HCT116 (cell line): ENCODE results near the gene UTS2. TPM values are rescaled to one million over a fixed set of nuclear protein-coding genes. Genes with fewer than 3 reads are reported as not detected.

ENCODE experiments used
- ATAC-seq: fragments of 200-7000 bp; cut with Tn5 transposase; 2 replicates; pipeline ENCODE4 v1.9.1; 2020; ENCODE audit warnings: mild to moderate bottlenecking, moderate library complexity
- BruUV-seq: library from RNA; stranded (reverse); fragments of 400-500 nt; replicated peaks from 2 replicates; lab custom pipeline; 2021; lab: Mats Ljungman, UMichigan
- CTCF ChIA-PET: fragments of 300-600 bp; sonication (Branson Sonifier 250); formaldehyde crosslinking; loops from one replicate; lab custom pipeline; 2021; ENCODE audit warnings: antibody characterized with exemption; lab: Charles Lee
- POLR2A ChIA-PET: fragments of 300-600, 350-600 bp; sonication (Branson Sonifier 250); formaldehyde crosslinking; loops from one replicate; lab custom pipeline; 2021; ENCODE audit warnings: antibody characterized with exemption; lab: Charles Lee
- RAD21 ChIA-PET, 2 experiments: fragments of 300-600 bp; sonication (Branson Sonifier 250); formaldehyde crosslinking; loops; one replicate each; lab custom pipeline; 2023; ENCODE audit warnings: low total read pairs in 2 of 2; ENCODE audit not compliant: uncharacterized antibody in 2 of 2, unreplicated experiment in 2 of 2, low non-redundant PET in 1 of 2; lab: Charles Lee
- DNase-seq: peaks from one replicate; pipeline ENCODE4 v3.0.0-alpha.2; 2010; ENCODE audit warnings: low read depth, low spot score
- H2AFZ ChIP-seq: fragments of 200-600 bp; shearing (Covaris generic), sonication (generic); 2 replicates; pipeline ENCODE4 v1.6.1; 2017; ENCODE audit warnings: low read depth, mixed run types, mixed read lengths, antibody characterized with exemption, low read length; ENCODE audit not compliant: poor library complexity, severe bottlenecking
- H3K27ac ChIP-seq: 2 replicates; pipeline ENCODE4 v1.5.1; 2012; ENCODE audit warnings: low read depth, low read length
- H3K27me3 ChIP-seq: fragments of 200-600 bp; sonication (generic); 2 replicates; pipeline ENCODE4 v1.6.1; 2016; ENCODE audit warnings: mixed run types, low read length, mixed read lengths; ENCODE audit not compliant: insufficient read depth
- H3K36me3 ChIP-seq, 2 experiments: fragments of 200-500 bp in 1 of 2; fragments of 200-600 bp in 1 of 2; sonication (Bioruptor generic) in 1 of 2; sonication (generic) in 1 of 2; 2 replicates each; pipeline versions ENCODE4 v1.5.1 to v1.6.1; 2014 to 2016; ENCODE audit warnings: low read length in 2 of 2, inconsistent platforms in 1 of 2, mixed read lengths in 1 of 2, mixed run types in 1 of 2; ENCODE audit not compliant: insufficient read depth in 2 of 2, control insufficient read depth in 1 of 2
- H3K4me1 ChIP-seq, 2 experiments: fragments of 200-600 bp in 1 of 2; sonication (generic) in 1 of 2; 2 replicates each; pipeline versions ENCODE4 v1.5.1 to v1.6.1; 2012 to 2017; ENCODE audit warnings: low read length in 2 of 2, inconsistent platforms in 1 of 2, mild to moderate bottlenecking in 1 of 2, mixed read lengths in 1 of 2, mixed run types in 1 of 2, moderate library complexity in 1 of 2; ENCODE audit not compliant: insufficient read depth in 2 of 2, control insufficient read depth in 1 of 2
- H3K4me2 ChIP-seq: fragments of 200-600 bp; sonication (generic); 2 replicates; pipeline ENCODE4 v1.6.1; 2017; ENCODE audit warnings: mixed run types, low read length, mixed read lengths
- H3K4me3 ChIP-seq, 2 experiments: fragments of 200-600 bp in 1 of 2; sonication (generic) in 1 of 2; replicated peaks in 1 of 2; 2 replicates each; pipeline ENCODE4 v1.5.1; 2011 to 2016; ENCODE audit warnings: low read length in 2 of 2, control low read depth in 1 of 2, low read depth in 1 of 2, mild to moderate bottlenecking in 1 of 2, mixed read lengths in 1 of 2, mixed run types in 1 of 2
- H3K79me2 ChIP-seq: fragments of 200-600 bp; sonication (generic); 2 replicates; pipeline ENCODE4 v1.6.1; 2017; ENCODE audit warnings: mild to moderate bottlenecking, mixed run types, low read length, moderate library complexity, mixed read lengths; ENCODE audit not compliant: insufficient read depth
- H3K9ac ChIP-seq: fragments of 200-600 bp; sonication (generic); 2 replicates; pipeline ENCODE4 v1.6.1; 2016; ENCODE audit warnings: low read length, mixed read lengths
- H3K9me2 ChIP-seq: fragments of 200-600 bp; sonication (generic), shearing (Covaris generic); 2 replicates; pipeline ENCODE4 v1.6.1; 2017; ENCODE audit warnings: mixed run types, mild to moderate bottlenecking, moderate library complexity; ENCODE audit not compliant: insufficient read depth
- H3K9me3 ChIP-seq, 2 experiments: fragments of 200-500 bp in 1 of 2; fragments of 200-600 bp in 1 of 2; sonication (Bioruptor generic) in 1 of 2; sonication (generic) in 1 of 2; 2 replicates each; pipeline ENCODE4 v1.6.1; 2014 to 2017; ENCODE audit warnings: low read length in 2 of 2, mixed read lengths in 2 of 2, inconsistent platforms in 1 of 2, low read depth in 1 of 2, mild to moderate bottlenecking in 1 of 2, mixed run types in 1 of 2, moderate library complexity in 1 of 2; ENCODE audit not compliant: control insufficient read depth in 1 of 2, insufficient read depth in 1 of 2
- H4K20me1 ChIP-seq: fragments of 200-600 bp; sonication (generic), shearing (Covaris generic); 2 replicates; pipeline ENCODE4 v1.6.1; 2017; ENCODE audit warnings: mixed run types, mild to moderate bottlenecking, moderate library complexity; ENCODE audit not compliant: insufficient read depth
- CBX3 ChIP-seq: IDR thresholded peaks from 2 replicates; pipeline ENCODE4 v1.6.1; 2012; ENCODE audit warnings: low read depth
- CEBPB ChIP-seq: IDR thresholded peaks from 2 replicates; pipeline ENCODE4 v1.6.1; 2012; ENCODE audit warnings: low read depth
- ELF1 ChIP-seq: IDR thresholded peaks from 2 replicates; pipeline ENCODE4 v1.6.1; 2012; ENCODE audit warnings: low read depth, borderline replicate concordance
- EZH2 ChIP-seq: fragments of 200-600 bp; sonication (generic); IDR thresholded peaks from 2 replicates; pipeline ENCODE4 v1.6.1; 2017; ENCODE audit warnings: antibody characterized with exemption, mixed run types
- EZH2phosphoT487 ChIP-seq: fragments of 200-600 bp; IDR thresholded peaks from 2 replicates; pipeline ENCODE4 v1.6.1; 2018; ENCODE audit warnings: antibody characterized with exemption, borderline replicate concordance
- FOSL1 ChIP-seq: IDR thresholded peaks from 2 replicates; pipeline ENCODE4 v1.6.1; 2012; ENCODE audit warnings: low read depth
- JUND ChIP-seq: IDR thresholded peaks from 2 replicates; pipeline ENCODE4 v1.6.1; 2012
- POLR2A ChIP-seq: IDR thresholded peaks from 2 replicates; pipeline ENCODE4 v1.7.0; 2011; ENCODE audit warnings: borderline replicate concordance; ENCODE audit not compliant: insufficient read depth, insufficient read length; ENCODE audit errors: extremely low read depth
- POLR2AphosphoS5 ChIP-seq: IDR thresholded peaks from 2 replicates; pipeline ENCODE4 v1.6.1; 2011; ENCODE audit warnings: mild to moderate bottlenecking, low read depth, low read length, moderate library complexity
- RAD21 ChIP-seq: IDR thresholded peaks from 2 replicates; pipeline ENCODE4 v1.6.1; 2012; ENCODE audit warnings: low read depth, mild to moderate bottlenecking
- SIN3A ChIP-seq: IDR thresholded peaks from 2 replicates; pipeline ENCODE4 v1.6.1; 2012; ENCODE audit warnings: low read depth
- SRF ChIP-seq: IDR thresholded peaks from 2 replicates; pipeline ENCODE4 v1.6.1; 2012; ENCODE audit warnings: low read depth
- intact Hi-C: fragments of 100-400 bp; cut with micrococcal nuclease; formaldehyde crosslinking; loops from 2 replicates; pipeline ENCODE4 v1.10.0; 2022
- total RNA-seq: library from RNA; stranded (reverse); gene quantifications from one replicate; pipeline ENCODE4 v1.2.1, GENCODE V29; 2021; ENCODE audit not compliant: unreplicated experiment
- TF ChIP-seq, protein P1 (sequence below), 3 experiments: fragments of 200-600 bp in 1 of 3; sonication (generic) in 1 of 3; IDR thresholded peaks in 2 of 3; conservative IDR thresholded peaks in 1 of 3; 2 replicates each; pipeline ENCODE4 v1.5.1; 2012 to 2017; ENCODE audit warnings: low read depth in 2 of 3, low read length in 2 of 3, antibody characterized with exemption in 1 of 3, borderline replicate concordance in 1 of 3, control low read depth in 1 of 3, mild to moderate bottlenecking in 1 of 3, mixed read lengths in 1 of 3, mixed run types in 1 of 3, moderate library complexity in 1 of 3; ENCODE audit not compliant: insufficient read depth in 1 of 3
- TF ChIP-seq, protein P2 (sequence below): IDR thresholded peaks from 2 replicates; pipeline ENCODE4 v1.6.1; 2012

UTS2 gene
- total RNA-seq, 1 experiment from 2014 or later = 3.0 TPM

DNA sequence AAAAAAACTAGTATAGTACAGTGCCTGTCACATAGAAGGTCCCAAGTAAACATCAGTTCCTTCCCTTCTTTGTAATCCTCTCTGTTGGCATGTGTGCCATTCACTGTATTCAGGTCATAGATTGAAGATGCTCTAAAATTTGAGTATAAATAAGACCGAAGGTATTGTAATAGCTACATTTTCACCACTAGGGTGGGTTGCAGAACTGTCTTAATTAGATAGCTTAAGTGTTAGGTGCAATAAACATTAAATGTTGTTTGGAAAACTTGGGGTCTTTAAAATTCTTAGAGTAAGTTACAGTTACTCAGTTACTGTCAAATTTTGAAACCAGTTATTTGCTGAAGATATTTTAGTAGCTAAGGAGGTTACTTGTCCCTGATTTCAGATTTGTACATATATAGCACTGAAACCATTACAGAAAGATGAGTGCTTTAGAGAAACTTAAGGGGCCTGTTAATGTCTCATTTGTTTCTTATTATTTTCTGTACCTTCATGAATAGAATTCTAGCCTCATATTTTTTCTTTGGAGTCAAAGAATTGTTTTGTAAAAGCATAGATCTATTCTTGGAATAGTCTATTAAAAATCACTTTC is 44.5 kb downstream of the UTS2 start:
- intact Hi-C loops = loop anchor here (1.0 kb wide), 1 partner anchor 94 kb away; no protein-coding TSS in a partner anchor
- TF ChIP-seq, protein P1, sequence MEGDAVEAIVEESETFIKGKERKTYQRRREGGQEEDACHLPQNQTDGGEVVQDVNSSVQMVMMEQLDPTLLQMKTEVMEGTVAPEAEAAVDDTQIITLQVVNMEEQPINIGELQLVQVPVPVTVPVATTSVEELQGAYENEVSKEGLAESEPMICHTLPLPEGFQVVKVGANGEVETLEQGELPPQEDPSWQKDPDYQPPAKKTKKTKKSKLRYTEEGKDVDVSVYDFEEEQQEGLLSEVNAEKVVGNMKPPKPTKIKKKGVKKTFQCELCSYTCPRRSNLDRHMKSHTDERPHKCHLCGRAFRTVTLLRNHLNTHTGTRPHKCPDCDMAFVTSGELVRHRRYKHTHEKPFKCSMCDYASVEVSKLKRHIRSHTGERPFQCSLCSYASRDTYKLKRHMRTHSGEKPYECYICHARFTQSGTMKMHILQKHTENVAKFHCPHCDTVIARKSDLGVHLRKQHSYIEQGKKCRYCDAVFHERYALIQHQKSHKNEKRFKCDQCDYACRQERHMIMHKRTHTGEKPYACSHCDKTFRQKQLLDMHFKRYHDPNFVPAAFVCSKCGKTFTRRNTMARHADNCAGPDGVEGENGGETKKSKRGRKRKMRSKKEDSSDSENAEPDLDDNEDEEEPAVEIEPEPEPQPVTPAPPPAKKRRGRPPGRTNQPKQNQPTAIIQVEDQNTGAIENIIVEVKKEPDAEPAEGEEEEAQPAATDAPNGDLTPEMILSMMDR (IDR thresholded peaks at IDR 0.05 in 2 of 3, conservative IDR thresholded peaks at IDR 0.05 in 1 of 3; ENCODE audit: borderline replicate concordance in 1 of 3, insufficient read depth in 1 of 3, low read depth in 2 of 3, low read length in 2 of 3) = peak; percentile 52 to 82 (median 65); a peak in 5 of 6 replicates
- TF ChIP-seq SIN3A = no peak
- no peak for TF ChIP-seq POLR2A
- TF ChIP-seq EZH2phosphoT487 = no peak
- TF ChIP-seq JUND = no peak
- peak; percentile 78 for TF ChIP-seq RAD21
- peaks cover 3 to 11% of the 10 kb centered on the region in 2 experiments; a peak in 3 of 4 replicates for H3K4me1 ChIP-seq
- no TSS peak for BruUV-seq
- H3K4me3 ChIP-seq = no peak overlapping the region
- ChIA-PET CTCF (interaction anchor here (0.6 to 1.5 kb wide), 17 partner anchors 9 to 541 kb away, joined by 3 to 12 read pairs (median 4); no protein-coding TSS in a partner anchor), POLR2A (interaction anchor here (0.7 kb wide), 1 partner anchor 101 kb away, joined by 3 read pairs; no protein-coding TSS in a partner anchor), RAD21 (interaction anchor here (0.7 to 1.0 kb wide), 3 partner anchors 13 to 167 kb away, joined by 3 to 5 read pairs (median 3); no protein-coding TSS in a partner anchor)
- peaks cover 2 to 9% of the 10 kb centered on the region in 2 experiments; a peak in 1 of 4 replicates for H3K36me3 ChIP-seq
- H3K27ac ChIP-seq = no peak overlapping the region
- no peaks in the 10 kb centered on the region for H3K27me3 ChIP-seq
- peaks cover 4 to 5% of the 10 kb centered on the region in 2 experiments; a peak in 3 of 4 replicates for H3K9me3 ChIP-seq
- no peak overlapping the region for H3K9ac ChIP-seq
- no peaks in the 10 kb centered on the region for H3K9me2 ChIP-seq
- DNase-seq = peak; percentile 37
- H2AFZ ChIP-seq = no peak overlapping the region
- ATAC-seq = peak; percentile 77
- no peaks in the 10 kb centered on the region for H3K79me2 ChIP-seq
- H3K4me2 ChIP-seq = no peak overlapping the region
- H4K20me1 ChIP-seq = no peaks in the 10 kb centered on the region

- no TSS peak for BruUV-seq
- ATAC-seq = no peak
- POLR2A ChIA-PET = no interaction called here
- TF ChIP-seq SRF (no peak), CBX3 (no peak), POLR2AphosphoS5 (no peak), CEBPB (no peak), FOSL1 (no peak), ELF1 (no peak), EZH2 (no peak)
- TF ChIP-seq, protein P2, sequence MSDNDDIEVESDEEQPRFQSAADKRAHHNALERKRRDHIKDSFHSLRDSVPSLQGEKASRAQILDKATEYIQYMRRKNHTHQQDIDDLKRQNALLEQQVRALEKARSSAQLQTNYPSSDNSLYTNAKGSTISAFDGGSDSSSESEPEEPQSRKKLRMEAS = no peak
- TF ChIP-seq, protein P1 (IDR thresholded peaks at IDR 0.05 in 2 of 3, conservative IDR thresholded peaks at IDR 0.05 in 1 of 3; ENCODE audit: borderline replicate concordance in 1 of 3, insufficient read depth in 1 of 3, low read depth in 2 of 3, low read length in 2 of 3) = no peak
Measured at GRCh38 chr1:7805460-7805859, 47.4 kb downstream of the UTS2 start.

More at GRCh38 chr1:7805460-7805859, 47.4 kb downstream of the UTS2 start:
- H3K27me3 ChIP-seq = no peaks in the 10 kb centered on the region
- H3K4me1 ChIP-seq = peaks cover 3 to 7% of the 10 kb centered on the region in 2 experiments; a peak in 3 of 4 replicates
- H3K4me3 ChIP-seq = no peak overlapping the region
- RAD21 ChIA-PET = no interaction called here
- H3K9ac ChIP-seq = no peak overlapping the region
- intact Hi-C loops = no loop called here
- no peak for DNase-seq
- CTCF ChIA-PET = no interaction called here
- H4K20me1 ChIP-seq = no peaks in the 10 kb centered on the region
- H3K9me3 ChIP-seq = no peaks in the 10 kb centered on the region
- H3K36me3 ChIP-seq = no peaks in the 10 kb centered on the region; a peak in 1 of 4 replicates
- H3K9me2 ChIP-seq = no peaks in the 10 kb centered on the region
- H2AFZ ChIP-seq = no peak overlapping the region
- H3K27ac ChIP-seq = no peak overlapping the region
- no peak overlapping the region for H3K4me2 ChIP-seq
- H3K79me2 ChIP-seq = no peaks in the 10 kb centered on the region
